Bladder microvascular endothelial cell (primary cell): ENCODE data around the gene LMAN2. TPM values are rescaled to one million over a fixed set of nuclear protein-coding genes. Genes with fewer than 3 reads are reported as not detected.

ENCODE experiments used
- total RNA-seq: library from RNA; depleted of rRNA; stranded (reverse); fragments of >200 nt; gene quantifications from 2 replicates; pipeline ENCODE4 v1.2.3, GENCODE V29; 2014

The LMAN2 gene
- 332 and 421 TPM in 2 replicates for total RNA-seq

GRCh38 chr5:177351392-177352329 is at the start of gene LMAN2:
Gene LMAN2, minus strand, starts transcription at chr5:177351668. Its CDS starts 21 bp downstream, at chr5:177351647.

GRCh38 chr5:177399997-177400868 is 48.8 kb upstream of the LMAN2 start, which contains the start of gene PFN3:
Gene PFN3, minus strand, starts transcription at chr5:177400661. Its CDS starts 85 bp downstream, at chr5:177400576.

GRCh38 chr5:177384134-177384533 is 32.7 kb upstream of the LMAN2 start, which contains the start of gene SLC34A1:
Gene SLC34A1, plus strand, starts transcription at chr5:177384434. Its CDS starts 1,308 bp downstream, at chr5:177385742.

GRCh38 chr5:177357459-177358351 is 6.2 kb upstream of the LMAN2 start, which contains the start of gene RGS14:
Gene RGS14, plus strand, starts transcription at chr5:177357924. Its CDS starts 101 bp downstream, at chr5:177358025.

GRCh38 chr5:177311723-177312648 is 39.5 kb downstream of the LMAN2 start, which contains the start of gene MXD3:
Gene MXD3, minus strand, starts transcription at chr5:177311898. Its CDS starts 68 bp downstream, at chr5:177311830.

GRCh38 chr5:177303121-177303924 is 48.1 kb downstream of the LMAN2 start, which contains the start of the genes PRELID1 and RAB24:
Gene PRELID1, plus strand, starts transcription at chr5:177303799. Its CDS starts 187 bp downstream, at chr5:177303986.
Gene RAB24, minus strand, starts transcription at chr5:177303719. Its CDS starts 431 bp downstream, at chr5:177303288.

Other genes starting within 250 kb of the LMAN2 start
- gene NSD1, start 217.9 kb downstream of the LMAN2 start, total RNA-seq: 25.1 and 53.0 TPM in 2 replicates
- gene RAB24, start 47.9 kb downstream of the LMAN2 start, total RNA-seq: 15.7 and 16.1 TPM in 2 replicates
- gene PRELID1, start 47.9 kb downstream of the LMAN2 start, total RNA-seq: 104 and 118 TPM in 2 replicates
- 18.1 and 26.1 TPM in 2 replicates for gene MXD3, start 39.8 kb downstream of the LMAN2 start, total RNA-seq
- 2.0 and 6.0 TPM in 2 replicates for gene RGS14, start 6.3 kb upstream of the LMAN2 start, total RNA-seq
- gene SLC34A1, start 32.8 kb upstream of the LMAN2 start, total RNA-seq: not detected in 2 replicates
- gene PFN3, start 49.0 kb upstream of the LMAN2 start, total RNA-seq: not detected in 2 replicates
- 0.69 and 1.3 TPM in 2 replicates for gene F12, start 57.9 kb upstream of the LMAN2 start, total RNA-seq
- gene GRK6, start 75.0 kb upstream of the LMAN2 start, total RNA-seq: 21.2 and 30.5 TPM in 2 replicates
- gene PRR7, start 95.1 kb upstream of the LMAN2 start, total RNA-seq: 1.6 TPM in 2 replicates
- 98.1 and 207 TPM in 2 replicates for gene DBN1, start 122.0 kb upstream of the LMAN2 start, total RNA-seq
- 34.5 and 79.9 TPM in 2 replicates for gene PDLIM7, start 145.9 kb upstream of the LMAN2 start, total RNA-seq
- gene DOK3, start 158.2 kb upstream of the LMAN2 start, total RNA-seq: 3.4 and 4.5 TPM in 2 replicates
- gene DDX41, start 165.3 kb upstream of the LMAN2 start, total RNA-seq: 86.0 and 127 TPM in 2 replicates
- gene FAM193B, start 202.9 kb upstream of the LMAN2 start, total RNA-seq: 12.6 and 25.1 TPM in 2 replicates
- 128 and 228 TPM in 2 replicates for gene TMED9, start 240.5 kb upstream of the LMAN2 start, total RNA-seq
- 18.1 and 29.5 TPM in 2 replicates for gene B4GALT7, start 248.5 kb upstream of the LMAN2 start, total RNA-seq